Stimulated activated CD4-positive, alpha-beta T cell treated with anti-CD3 and anti-CD28 coated beads, Interleukin-12 subunit alpha, Interleukin-12 subunit beta, amount 100 ng/mL, for 4 hours (primary cell): ENCODE data around the gene SLC5A10.

Experiments used
- DNase-seq: peaks from one replicate; pipeline ENCODE4 v3.0.0-alpha.2; 2020

Gene SLC5A10

DNA sequence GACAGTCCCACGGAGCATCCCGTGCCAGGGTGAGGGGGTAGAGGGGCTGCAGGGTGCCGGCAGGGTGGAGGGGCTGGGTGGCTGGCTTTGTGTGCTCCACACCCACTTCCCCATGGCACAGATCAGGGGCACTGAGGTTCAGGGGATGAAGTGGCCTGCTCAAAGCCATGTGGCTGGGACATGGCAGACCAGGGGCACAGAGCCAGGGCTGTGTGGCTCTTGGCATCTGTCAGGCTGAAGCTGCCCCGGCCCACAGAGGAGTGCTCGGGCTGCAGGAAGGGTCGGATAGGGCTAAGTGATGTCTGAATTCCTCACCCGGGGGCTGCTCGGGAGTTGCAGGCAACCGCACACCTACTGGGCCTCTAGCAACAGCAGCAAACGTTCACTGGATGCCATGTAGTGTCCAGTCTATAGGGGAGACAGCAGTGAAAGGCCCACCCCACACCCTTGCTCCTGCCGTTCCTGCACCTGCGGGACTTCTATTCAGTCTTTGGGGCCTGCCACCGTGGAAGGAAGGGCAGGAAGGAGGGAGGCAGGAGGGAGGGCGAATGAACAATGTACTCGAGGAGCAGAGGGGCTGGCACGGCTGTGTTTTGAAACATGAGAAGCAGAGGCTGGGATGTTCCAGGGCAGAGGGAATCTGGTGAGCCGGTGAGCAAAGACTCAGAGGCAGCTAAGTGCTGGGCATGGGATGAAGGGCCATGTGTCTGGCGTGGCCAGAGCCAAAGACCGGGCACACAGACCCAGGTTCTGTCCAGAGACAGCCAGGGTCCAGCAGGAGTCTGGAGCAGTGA, 15.1 kb downstream of the SLC5A10 start:
- no peak for DNase-seq

DNA sequence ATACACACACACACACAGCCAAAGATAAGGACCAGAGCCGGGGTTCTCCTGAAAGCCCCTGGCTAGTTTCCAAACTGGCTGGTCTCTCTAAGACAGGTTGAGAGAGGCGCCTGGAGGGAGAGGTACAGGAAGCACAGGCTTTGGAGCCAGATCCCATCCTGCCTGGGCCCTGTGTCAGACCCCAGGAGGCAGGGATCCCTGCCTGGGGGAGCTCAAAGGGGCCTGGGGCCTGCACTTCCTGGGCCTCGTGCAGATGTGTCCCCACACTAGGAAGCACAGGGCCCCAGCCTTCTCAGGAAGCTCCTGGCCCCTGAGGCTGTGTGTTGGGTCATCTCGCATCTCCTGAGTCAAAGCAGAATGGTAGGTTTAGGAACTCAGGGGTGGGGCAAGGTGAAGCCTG, 16.0 kb downstream of the SLC5A10 start:
- no peak for DNase-seq

DNA sequence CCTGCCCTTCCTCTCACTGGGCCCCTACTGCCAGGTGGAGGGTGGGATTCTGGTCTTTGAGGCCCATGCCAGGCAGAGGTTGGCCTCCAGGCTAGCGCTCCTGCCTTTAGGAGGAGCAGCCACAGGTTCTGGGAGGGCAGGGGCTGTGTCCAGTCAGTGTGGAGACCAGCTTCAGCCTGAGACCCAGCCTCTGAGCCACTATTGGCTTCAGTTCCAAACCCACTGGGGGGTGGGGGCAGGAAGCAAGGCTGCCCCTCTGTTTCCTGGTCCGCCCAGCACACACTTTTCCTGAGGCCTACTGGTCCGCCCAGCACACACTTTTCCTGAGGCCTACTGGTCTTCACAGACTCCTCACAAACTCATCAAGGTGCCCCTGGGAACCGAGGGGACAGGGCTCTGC, 16.4 kb downstream of the SLC5A10 start:
- DNase-seq = no peak

DNA sequence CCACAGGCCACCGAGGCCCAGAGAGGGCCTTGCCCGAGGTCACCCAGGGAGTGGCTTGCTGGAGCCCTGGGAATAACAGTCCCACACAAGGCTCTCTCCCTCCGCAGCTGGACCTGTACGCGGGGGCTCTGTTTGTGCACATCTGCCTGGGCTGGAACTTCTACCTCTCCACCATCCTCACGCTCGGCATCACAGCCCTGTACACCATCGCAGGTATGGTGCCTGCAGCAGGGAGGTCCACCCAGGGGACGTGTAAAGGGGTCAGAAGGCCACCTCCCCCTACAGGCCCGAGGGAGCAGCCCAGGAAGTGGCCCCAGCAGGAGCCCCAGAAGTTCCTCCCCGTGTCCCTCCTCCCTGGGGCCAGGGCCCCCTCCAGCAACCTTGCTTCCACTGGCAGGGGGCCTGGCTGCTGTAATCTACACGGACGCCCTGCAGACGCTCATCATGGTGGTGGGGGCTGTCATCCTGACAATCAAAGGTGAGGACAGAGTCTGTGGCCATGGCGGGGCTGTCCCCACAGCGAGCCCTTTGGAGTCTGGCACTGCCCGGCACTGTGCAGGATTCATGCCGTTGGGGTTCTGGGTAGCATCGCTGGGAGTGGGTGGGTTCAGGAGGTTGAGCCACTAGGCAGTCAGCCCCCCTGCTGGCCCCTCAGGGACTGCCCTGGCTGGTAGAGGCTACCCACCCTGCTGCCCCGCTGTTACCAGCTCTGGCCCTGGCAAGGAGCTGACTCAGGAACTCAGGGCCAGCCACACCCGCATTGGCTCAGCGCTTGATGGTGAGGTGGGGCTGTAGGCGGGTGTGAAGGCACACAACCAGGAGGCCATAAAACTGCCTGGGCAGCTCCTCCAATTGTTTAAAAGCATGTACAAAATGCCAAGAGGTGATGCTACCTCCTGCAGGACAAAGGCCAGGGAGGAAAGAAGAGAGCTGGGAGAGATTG, 17.3 kb downstream of the SLC5A10 start:
- no peak for DNase-seq

DNA sequence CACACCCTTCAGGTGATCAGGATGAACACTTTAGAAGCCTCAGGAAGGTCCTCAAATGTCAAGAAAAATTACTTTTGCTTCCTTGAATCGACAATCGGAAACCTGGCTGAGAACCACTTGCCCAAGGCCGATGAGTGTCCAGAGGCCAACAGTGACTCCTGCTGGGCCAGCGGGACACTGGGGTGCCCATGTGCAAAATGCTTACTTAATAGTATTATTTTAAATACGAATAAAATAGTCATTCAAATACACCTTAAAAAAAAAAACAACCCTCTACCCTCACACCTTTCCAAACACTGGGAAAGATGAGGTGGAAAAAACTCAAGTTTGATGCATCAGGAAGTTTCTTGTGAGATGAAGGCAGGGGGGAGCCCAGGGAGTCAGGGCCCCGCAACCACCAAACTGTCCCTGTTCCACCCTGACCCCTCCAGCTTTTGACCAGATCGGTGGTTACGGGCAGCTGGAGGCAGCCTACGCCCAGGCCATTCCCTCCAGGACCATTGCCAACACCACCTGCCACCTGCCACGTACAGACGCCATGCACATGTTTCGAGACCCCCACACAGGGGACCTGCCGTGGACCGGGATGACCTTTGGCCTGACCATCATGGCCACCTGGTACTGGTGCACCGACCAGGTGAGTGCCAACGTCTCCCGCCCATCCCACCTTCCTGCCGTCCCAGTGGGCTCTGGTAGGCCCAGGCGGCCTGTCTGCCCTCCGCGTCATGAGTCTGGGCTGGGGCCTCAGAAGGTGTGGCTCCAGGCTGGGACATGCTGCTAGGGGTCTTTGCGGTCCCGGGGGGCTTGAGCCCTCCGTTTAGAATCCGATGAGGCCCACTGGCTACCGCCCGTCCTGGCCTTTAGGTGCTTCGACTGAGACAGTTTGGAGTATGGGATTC, 18.9 kb downstream of the SLC5A10 start:
- DNase-seq = no peak

DNA sequence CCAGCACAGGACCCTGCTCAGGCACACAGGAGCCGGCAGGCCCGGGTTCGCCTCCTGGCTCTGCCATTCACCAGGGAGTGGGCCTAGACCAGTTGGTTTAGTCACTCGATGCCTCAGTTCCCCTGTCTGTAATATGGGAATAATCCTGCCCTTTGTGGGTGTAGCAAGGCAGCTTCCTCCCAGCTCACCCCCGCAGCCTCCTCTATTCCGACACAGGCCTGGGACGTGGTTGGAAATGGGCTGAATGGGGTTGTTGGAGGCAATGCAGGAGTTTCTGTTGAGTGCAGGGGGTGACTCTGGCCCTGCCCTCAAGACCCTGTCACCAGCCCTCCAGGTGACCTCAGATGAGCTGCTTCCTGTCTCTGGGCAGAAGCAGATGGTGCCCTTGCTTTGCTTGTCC, 19.8 kb downstream of the SLC5A10 start:
- no peak for DNase-seq

DNA sequence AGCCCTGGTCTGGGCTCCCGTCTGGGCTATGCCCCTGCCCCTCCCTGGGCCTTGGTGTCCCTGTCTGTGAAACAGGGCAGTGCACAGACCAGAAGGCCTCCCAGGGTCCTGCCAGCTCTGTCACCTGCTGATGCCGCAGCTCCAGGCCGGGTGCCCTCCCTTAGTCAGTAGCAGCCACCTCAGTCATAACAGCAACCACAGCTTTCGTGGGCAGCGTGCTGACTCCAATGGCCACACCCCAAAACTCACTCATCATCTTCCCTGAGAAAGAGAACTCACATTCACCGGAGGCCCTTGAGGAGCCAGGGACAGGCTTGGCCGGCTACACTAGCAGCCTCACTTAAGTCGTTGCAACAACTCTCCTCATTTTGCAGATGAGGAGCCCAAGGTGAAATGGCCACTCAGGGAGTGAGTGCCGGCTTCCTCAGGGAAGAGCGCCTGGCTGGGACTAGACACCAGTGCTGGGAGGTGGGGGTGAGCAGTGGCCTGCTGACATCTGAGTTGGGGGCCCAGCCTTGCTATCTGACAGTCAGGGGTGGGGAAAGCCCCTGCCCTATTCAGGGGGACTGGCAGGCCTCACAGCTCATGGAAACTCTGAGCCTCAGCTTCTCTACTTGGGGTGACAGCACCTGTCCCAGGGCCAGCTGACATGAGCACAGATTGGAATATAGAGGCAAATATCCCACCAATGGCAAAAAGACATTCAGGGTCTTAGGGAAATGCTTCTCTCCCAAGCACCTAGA, 22.6 kb downstream of the SLC5A10 start:
- no peak for DNase-seq

DNA sequence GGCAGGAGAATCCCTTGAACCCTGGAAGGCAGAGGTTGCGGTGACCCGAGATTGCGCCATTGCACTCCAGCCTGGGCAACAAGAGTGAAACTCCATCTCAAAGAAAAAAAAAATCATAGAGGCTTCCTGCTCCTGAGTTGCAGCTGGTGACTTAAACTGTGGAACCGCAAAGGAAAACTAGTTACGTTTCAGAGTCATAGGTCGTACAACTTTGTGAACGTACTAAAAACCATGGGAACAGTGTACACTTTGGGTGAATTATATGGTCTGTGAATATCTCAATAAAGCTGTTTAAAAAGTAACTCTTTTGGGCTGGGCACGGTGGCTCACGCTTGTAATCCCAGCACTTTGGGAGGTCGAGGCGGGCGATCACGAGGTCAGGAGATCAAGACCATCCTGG, 23.6 kb downstream of the SLC5A10 start:
- no peak for DNase-seq

DNA sequence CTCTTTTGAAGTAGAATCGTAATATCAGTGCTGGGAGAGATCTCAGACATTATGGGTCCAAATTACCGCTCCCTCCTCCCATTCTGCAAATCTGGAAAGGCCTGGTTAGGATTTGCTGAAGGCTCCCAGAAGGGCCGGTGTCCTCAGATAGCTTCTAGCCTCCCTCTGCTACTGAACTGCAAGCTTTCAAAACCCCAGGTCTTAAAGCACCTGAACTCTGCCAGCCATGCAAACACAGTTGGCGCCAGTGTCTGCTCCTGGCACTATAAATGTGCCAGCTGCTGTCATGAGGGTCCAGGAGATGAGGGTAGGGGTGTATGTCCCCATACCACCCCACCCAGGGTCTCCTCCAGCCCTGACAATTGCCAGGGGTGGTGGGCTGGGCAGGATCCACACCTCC, 24.2 kb downstream of the SLC5A10 start:
- DNase-seq = no peak

DNA sequence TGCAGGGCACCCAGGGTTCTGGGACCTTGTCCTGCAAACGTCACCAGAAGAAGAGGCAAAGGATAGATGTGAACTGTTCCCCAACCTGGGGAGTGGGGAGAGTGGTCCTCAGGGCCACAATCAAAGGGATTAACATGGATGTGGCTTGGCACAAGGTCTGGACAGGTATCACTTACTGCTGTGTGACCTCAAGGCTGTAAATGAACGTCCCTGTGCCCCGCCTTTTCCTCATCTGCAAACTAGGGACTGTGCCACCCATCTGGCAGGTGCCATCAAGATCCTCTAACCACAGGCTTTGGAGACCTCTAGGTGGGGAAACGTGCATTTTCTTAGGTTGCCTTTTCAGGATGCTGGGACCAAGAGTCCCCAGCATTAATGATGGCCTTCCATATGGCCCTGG, 25.1 kb downstream of the SLC5A10 start:
- DNase-seq = no peak

DNA sequence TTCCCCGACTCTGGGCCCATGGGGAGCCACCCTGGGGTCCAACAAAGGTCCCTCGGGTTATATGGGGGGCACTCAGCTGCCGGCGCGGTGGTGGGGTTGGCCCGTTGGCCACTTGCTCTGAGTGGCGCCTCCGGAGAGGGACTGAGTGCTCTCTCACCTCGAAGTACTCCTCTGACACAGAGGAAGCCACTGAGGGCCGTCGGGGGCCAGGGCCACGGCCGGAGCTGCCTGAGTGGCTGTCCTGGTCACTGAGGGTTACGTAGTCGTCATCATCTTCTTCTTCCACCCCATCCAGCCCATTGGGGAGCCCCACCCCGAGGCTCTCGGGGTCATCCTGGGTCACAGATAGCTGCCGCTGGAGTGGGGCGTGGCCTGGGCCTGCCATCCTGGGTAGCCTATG, 25.7 kb downstream of the SLC5A10 start:
- DNase-seq = no peak

DNA sequence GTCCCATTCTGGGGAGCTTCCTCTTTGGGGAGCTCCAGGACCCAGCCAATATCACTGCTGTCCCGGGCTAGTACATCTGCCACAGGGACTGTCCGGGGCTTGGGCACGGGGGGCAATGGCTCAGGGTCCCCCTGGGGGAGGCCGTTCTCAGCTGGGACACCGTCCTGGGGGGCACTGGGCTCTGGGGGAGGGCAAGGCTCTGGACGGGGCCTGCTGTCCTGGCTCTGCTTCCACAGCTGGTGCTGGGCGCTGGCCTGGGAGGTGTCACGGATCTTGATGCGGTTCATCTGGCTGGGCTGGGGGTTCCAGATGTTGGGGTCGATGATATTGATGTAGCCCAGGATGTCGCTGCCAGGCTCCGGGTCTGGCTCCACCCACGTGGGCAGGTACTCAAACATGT, 26.1 kb downstream of the SLC5A10 start:
- DNase-seq = no peak

DNA sequence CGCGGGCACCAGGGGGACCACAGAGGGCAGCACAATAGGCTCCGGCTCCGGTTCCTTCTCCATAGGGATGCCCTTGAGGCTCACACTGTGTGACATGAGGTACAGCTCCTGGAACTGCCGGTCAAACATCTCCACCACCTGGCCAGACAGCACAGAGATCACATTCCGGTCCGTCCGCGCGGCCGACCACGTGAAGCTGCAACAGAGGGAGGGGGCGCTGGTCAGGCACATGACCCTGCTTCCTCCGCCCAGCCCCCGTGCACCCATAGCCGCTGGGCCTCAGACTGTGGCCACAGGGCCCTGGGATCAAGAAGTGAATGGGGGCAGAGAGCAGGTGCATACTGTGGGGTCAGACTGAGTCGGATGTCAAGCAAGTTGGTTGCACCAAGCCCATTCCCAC, 26.7 kb downstream of the SLC5A10 start:
- no peak for DNase-seq

DNA sequence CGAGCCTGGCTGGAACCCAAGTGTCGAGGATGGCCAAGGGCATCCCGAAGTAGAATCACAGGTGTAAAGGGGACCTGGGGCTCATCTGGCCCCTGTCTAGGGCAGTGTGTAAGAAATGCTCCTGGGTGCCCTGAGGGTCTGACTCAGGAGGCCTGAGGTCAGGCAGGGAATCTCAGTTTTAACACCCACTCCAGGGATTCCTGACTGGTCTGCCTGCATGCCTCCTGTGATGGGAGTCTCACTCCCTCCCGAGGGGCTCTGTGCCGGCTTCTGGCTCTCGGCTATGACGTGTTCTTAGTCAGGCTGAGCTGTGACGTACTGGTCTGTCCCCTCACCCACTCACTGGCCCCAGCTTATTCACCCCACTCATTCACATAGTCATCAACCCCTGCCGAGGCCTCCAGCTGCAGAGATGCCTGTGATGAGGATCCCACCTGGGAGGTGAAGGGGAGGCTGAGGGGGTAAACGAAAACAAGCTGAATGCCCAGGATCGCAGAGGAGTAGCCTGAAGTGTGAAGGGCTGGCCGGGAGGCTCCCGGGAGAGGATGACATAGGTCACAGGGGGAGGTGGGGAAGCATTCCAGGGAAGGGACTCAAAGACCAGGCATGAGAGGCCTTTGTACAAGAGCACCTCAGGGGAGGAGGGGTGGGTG, 28.8 kb downstream of the SLC5A10 start:
- no peak for DNase-seq

DNA sequence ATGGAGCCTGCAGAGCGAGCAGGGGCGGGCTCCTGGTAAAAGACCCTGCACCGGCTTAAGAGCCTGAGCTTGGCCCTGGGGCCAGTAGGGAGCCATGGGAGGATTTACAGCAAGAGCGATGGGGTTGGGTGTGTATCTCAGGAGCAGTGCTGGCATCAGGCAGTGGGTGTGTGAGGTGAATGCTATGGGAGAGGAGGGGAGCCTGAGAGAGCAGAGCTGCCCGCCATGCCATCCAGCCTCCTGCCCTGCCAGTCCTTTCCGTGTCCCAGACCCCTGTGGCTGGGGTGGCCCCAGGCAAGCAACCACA, 29.3 kb downstream of the SLC5A10 start:
- DNase-seq = no peak

DNA sequence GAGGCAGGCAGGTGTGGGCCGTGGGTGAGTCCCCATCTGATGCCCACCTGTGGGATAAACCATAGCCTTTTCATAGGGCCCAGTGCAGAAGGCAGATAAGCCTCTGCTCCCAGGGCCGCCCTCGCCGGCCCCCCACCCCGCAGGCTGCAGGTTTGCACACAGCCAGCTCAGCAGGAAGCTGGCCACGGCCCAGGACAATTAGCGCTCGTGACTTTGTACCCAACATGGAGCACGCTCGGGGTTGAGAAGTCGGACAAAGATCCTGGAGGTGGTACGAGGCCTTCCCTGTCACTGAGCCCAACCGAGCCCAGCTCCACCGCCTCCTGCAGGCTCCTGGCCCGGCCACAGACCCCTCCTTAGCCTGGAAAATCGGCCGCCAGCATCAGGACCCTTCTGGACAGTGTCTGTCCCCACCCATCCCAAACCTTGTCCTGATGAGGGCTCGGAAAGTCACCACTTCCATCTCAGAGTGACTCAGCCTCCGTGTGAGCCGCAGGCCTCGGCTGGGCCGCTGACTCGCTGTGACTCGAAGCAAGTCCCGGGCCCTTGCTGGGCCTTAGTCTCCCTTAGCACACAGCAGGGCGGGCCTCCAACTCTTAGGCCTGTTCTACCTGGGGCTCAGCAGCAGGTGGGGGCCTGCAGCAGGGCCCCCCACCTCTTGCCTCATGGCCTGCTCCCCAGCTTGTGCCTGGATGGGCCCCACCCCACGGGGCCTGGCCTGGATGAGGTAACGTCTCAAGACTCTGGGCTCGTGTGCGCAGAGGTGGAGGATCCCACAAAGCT, 29.9 kb downstream of the SLC5A10 start:
- no peak for DNase-seq

DNA sequence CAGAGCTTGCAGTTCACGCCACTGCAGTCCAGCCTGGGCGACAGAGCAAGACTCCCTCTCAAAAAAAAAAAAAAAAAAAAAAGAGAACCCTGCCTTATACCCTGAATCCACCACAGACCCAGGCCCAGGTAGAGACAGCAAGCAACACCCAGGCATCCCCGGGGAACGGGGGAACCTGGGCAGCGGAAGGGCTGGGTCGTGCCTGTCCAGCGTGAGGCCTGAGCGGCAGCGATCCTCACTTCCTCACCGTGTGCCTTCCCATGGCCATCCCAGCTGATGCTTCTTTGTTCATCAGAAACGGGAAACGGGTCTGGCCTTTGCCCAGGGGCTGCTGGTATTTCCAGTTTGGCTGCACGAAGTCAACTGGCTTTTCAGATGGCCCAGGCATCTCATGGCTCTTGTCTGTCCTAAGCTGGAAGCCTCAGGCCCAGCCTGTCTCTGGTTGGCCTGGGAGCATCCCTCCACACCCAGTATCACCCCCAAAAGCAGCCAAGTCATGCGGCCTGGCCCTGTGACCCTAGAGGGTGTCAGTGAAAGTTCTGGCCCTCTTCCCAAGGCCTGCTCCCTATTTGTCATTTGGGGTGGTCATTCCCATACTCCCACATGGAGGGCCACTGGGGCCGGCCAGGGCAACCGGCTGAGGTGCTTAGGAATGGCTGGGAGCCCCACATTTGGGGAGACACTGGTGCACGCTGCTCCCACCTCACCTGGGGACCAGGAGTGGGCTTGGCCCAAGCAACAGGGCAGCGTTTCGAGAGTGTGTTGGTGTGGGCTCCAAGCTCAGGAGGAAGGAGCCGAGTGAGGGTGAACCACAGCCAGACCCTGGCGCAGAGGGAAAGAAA, 32.5 kb downstream of the SLC5A10 start:
- DNase-seq = no peak

DNA sequence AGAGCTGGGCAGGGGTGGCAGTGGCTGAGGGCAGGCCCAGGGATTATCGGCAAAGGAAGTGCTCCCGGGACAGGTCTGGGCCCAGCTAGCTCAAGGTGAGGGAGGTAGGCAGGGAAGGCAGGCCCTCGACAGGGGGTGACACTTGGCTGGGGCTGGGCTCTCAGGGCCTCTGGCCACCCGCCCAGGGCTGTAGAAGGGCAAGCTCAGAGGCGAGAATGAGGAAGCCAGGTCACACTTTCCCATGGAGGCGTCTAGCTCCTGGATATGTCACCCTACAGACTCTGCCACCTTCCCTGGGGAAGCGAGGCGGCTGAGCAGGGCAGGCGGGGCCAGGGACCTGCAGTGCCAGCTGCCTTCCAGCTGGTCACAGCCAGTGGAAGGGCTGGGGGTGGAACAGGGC, 33.5 kb downstream of the SLC5A10 start:
- DNase-seq = no peak

DNA sequence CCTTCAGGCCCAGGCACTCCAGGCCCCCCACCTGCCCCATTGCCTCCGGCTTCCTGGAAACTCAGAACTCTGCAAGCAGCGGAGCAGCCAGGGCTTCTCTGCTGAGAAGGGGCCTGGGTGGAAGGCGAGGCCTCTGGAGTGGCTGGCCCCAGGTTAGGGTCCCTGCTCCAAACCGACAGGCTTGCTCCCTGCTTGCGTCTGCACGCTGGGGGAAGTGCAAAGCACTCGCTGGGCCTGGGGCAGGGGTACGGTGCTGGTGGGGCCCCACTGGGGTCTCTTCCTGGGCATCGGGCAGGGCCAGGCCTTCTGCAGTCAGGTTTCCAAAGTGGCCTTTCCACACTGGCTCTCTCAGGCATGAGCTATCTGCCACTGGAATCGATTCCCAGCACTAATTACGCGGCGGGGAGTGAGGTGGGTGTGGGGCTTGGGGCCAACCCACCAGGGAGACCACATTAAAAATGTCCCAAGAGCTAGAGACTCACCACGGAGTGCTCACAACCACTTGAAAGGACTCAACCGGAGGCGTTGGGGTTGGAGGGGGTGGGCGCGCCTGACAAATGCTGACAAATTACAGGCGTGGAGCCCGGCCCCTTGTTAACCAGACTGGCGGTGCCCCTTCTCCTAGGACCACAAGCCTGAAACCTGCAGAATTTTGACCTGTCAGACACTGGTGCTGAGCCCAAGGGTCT, 34.7 kb downstream of the SLC5A10 start:
- no peak for DNase-seq

DNA sequence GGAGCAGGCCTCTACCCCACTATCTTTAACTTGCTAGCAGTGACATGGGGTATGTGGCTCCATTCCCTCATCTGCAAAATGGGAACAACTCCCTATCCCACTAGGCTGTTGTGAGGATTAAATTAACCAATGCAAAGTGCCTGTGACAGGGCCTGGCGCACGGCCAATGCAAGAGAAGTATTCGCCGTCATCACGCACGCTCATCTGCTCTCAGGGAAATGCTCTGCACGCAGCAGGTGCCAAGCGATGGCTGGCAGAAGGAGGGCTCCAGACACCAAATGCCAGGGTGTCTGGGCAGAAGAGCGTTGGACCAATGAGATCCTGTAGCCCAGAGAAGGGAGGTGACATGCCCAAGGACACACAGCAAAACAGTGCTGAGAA, 35.3 kb downstream of the SLC5A10 start:
- DNase-seq = no peak
